ENCODE results near the gene DENND4B.
A peak's percentile ranks its signal among the peaks of the same experiment; 100 is the strongest.

The DENND4B gene

GRCh38 chr1:153957744-153958110 is 11.2 kb upstream of the DENND4B start:
- Histone ChIP-seq H3K4me1 (ENCODE audit: insufficient read depth, low read length) (peaks cover 48% of the 10 kb centered on the region), H3K27ac (ENCODE audit: low read depth, low read length) (peak overlapping the region; percentile 87)

GRCh38 chr1:153956997-153957715 is 10.6 kb upstream of the DENND4B start:
- Histone ChIP-seq H3K36me3 (ENCODE audit: insufficient read depth, low read length) (peaks cover 42% of the 10 kb centered on the region), H3K9ac (ENCODE audit: low read length) (peak overlapping the region; percentile 88), H3K4me1 (ENCODE audit: insufficient read depth, low read length) (peaks cover 44% of the 10 kb centered on the region), H3K27ac (ENCODE audit: low read depth, low read length) (peak overlapping the region; percentile 87), H3K4me3 (ENCODE audit: low read depth in 1 of 2, low read length in 2 of 2) (peak overlapping the region; percentile 88 to 96), H3K9me3 (ENCODE audit: low read length) (no peaks in the 10 kb centered on the region), H3K27me3 (ENCODE audit: control insufficient read depth in 1 of 2, insufficient read depth in 2 of 2, low read length in 2 of 2) (no peaks in the 10 kb centered on the region)

More at GRCh38 chr1:153957744-153958110, 11.2 kb upstream of the DENND4B start:
- Histone ChIP-seq H3K36me3 (ENCODE audit: insufficient read depth, low read length) (peaks cover 37% of the 10 kb centered on the region), H3K9me3 (ENCODE audit: low read length) (no peaks in the 10 kb centered on the region), H3K4me3 (ENCODE audit: low read depth in 1 of 2, low read length in 2 of 2) (peak overlapping the region; percentile 88 to 96), H3K9ac (ENCODE audit: low read length) (peak overlapping the region; percentile 88), H3K27me3 (ENCODE audit: control insufficient read depth in 1 of 2, insufficient read depth in 2 of 2, low read length in 2 of 2) (no peaks in the 10 kb centered on the region)

DNA sequence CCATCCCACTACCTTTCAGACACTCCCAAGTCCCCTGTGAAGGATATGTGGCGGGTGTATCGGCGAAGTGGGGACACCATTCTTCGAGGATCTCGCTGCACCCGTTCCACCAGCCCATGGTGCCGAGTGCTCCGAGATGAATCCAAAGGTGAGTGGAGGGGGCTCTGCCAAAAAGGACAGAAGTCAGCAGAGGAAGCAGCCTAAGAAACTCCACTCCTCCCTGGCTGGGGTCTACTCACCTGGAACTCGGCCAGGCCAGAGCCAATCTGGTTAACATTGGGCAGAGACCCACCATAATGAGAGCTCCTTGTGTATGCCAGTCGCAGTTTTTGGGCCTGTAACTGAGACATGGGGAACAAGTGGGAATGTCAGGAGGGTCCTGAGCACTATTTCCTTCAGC is 8.3 kb upstream of the DENND4B start:
- no peak overlapping the region for H3K4me3 ChIP-seq (ENCODE audit: low read depth in 1 of 2, low read length in 2 of 2)
- no peak overlapping the region for H3K9ac ChIP-seq (ENCODE audit: low read length)
- H3K4me1 ChIP-seq (ENCODE audit: insufficient read depth, low read length), result peaks cover 32% of the 10 kb centered on the region
- peaks cover 54% of the 10 kb centered on the region for H3K36me3 ChIP-seq (ENCODE audit: insufficient read depth, low read length)
- H3K27ac ChIP-seq (ENCODE audit: low read depth, low read length), result no peak overlapping the region
- H3K9me3 ChIP-seq (ENCODE audit: low read length), result no peaks in the 10 kb centered on the region
- H3K27me3 ChIP-seq (ENCODE audit: control insufficient read depth in 1 of 2, insufficient read depth in 2 of 2, low read length in 2 of 2), result no peaks in the 10 kb centered on the region

DNA sequence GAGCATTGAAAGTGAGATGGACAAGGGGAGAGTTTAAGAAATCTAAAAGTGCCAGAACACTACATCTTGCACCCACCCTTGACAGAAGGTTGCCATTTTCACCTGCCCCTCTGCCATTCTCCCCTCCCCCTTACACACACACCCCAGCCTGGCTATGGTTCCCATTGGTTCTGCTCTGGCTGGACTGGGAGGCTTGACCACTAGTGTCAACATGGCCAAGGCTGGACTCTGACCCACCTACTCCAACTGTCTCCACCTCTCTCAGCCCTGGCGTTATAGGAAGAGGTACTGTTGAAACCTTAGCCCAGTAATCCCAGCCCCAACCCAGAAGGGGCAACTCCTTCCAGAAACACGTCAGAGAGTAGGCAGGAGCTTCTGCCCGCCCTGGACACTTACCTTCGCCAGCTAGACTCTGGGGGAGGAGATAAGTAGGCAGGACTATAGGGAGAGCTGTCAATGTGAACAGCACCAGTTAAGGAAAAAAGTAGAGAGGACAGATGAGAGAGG is 7.4 kb upstream of the DENND4B start:
- Histone ChIP-seq H3K27me3 (ENCODE audit: control insufficient read depth in 1 of 2, insufficient read depth in 2 of 2, low read length in 2 of 2) (no peaks in the 10 kb centered on the region), H3K36me3 (ENCODE audit: insufficient read depth, low read length) (peaks cover 55% of the 10 kb centered on the region), H3K4me3 (ENCODE audit: low read depth in 1 of 2, low read length in 2 of 2) (no peak overlapping the region), H3K4me1 (ENCODE audit: insufficient read depth, low read length) (peaks cover 23% of the 10 kb centered on the region), H3K27ac (ENCODE audit: low read depth, low read length) (no peak overlapping the region), H3K9ac (ENCODE audit: low read length) (no peak overlapping the region), H3K9me3 (ENCODE audit: low read length) (no peaks in the 10 kb centered on the region)

GRCh38 chr1:153951801-153952200 is 5.3 kb upstream of the DENND4B start:
- no peaks in the 10 kb centered on the region for H3K27me3 ChIP-seq (ENCODE audit: control insufficient read depth in 1 of 2, insufficient read depth in 2 of 2, low read length in 2 of 2)
- H3K27ac ChIP-seq (ENCODE audit: low read depth, low read length), result no peak overlapping the region
- H3K9me3 ChIP-seq (ENCODE audit: low read length), result no peaks in the 10 kb centered on the region
- peaks cover 18% of the 10 kb centered on the region for H3K4me1 ChIP-seq (ENCODE audit: insufficient read depth, low read length)
- peaks cover 73% of the 10 kb centered on the region for H3K36me3 ChIP-seq (ENCODE audit: insufficient read depth, low read length)
- no peak overlapping the region for H3K4me3 ChIP-seq (ENCODE audit: low read depth in 1 of 2, low read length in 2 of 2)
- no peak overlapping the region for H3K9ac ChIP-seq (ENCODE audit: low read length)

DNA sequence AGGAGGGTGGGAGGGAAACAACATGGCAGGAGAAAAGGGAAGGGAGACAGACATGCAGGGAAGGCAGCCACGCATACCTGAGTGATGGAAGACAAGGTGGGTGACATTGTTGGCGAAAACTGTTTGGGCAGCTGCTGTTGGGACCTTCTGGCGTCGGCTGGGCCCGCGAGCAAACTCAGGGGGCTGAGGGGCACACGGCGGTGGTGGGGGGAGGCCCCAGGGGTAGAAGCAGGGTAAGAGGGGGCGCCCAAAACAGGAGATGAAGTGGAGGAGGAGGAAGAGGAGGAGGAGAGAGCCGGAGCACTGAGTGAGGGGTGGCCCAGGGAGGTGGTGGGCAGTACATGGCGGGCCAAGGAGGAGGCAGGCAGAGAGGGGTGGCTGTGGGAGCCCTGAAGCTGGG is 4.7 kb upstream of the DENND4B start:
- Histone ChIP-seq H3K4me1 (ENCODE audit: insufficient read depth, low read length) (peaks cover 14% of the 10 kb centered on the region), H3K4me3 (ENCODE audit: low read depth in 1 of 2, low read length in 2 of 2) (no peak overlapping the region), H3K9ac (ENCODE audit: low read length) (no peak overlapping the region), H3K27me3 (ENCODE audit: control insufficient read depth in 1 of 2, insufficient read depth in 2 of 2, low read length in 2 of 2) (no peaks in the 10 kb centered on the region), H3K9me3 (ENCODE audit: low read length) (no peaks in the 10 kb centered on the region), H3K27ac (ENCODE audit: low read depth, low read length) (no peak overlapping the region), H3K36me3 (ENCODE audit: insufficient read depth, low read length) (peaks cover 73% of the 10 kb centered on the region)

- Histone ChIP-seq H3K9ac (ENCODE audit: low read length) (peak overlapping the region; percentile 50), H3K27me3 (ENCODE audit: control insufficient read depth in 1 of 2, insufficient read depth in 2 of 2, low read length in 2 of 2) (no peaks in the 10 kb centered on the region), H3K4me1 (ENCODE audit: insufficient read depth, low read length) (peaks cover 22% of the 10 kb centered on the region), H3K4me3 (ENCODE audit: low read depth in 1 of 2, low read length in 2 of 2) (peak overlapping the region; percentile 57 to 58), H3K36me3 (ENCODE audit: insufficient read depth, low read length) (peaks cover 60% of the 10 kb centered on the region), H3K27ac (ENCODE audit: low read depth, low read length) (peak overlapping the region; percentile 69), H3K9me3 (ENCODE audit: low read length) (no peaks in the 10 kb centered on the region)
Measured at GRCh38 chr1:153945795-153946621, 510 bp downstream of the DENND4B start.

DNA sequence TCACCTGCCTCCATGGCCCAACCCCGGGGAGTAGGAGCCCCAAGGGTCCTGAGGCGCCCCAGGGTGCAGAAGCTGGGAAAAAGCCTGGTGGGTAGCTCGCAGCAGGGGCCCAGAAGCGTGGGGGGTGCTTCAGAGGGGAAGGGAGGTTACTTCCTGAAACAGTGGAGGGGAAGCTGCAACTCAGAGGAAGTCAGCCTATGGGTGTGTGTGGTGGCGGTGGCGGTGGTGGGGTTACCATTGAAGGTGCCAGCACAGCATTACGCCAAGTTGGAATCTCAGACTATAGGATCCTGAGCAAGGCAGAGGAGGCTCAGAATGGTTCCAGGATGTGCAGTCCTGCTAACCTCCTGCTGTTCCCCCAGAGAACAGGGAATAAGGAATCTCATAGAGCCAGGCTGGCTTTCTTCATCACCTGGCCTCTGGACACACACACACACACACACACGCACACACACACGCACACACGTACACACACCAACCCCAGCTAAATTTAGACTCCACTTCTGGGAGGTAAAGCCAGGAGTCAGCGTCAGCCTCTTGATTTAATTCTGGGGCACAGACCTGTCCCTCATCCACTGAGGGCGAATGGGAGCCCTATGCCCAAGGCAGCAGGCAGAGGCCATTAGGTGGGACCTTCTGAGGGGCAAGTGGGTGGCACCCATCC is 1.3 kb downstream of the DENND4B start:
- H3K9ac ChIP-seq (ENCODE audit: low read length), result peak overlapping the region; percentile 50
- peak overlapping the region; percentile 57 to 58 for H3K4me3 ChIP-seq (ENCODE audit: low read depth in 1 of 2, low read length in 2 of 2)
- peaks cover 60% of the 10 kb centered on the region for H3K36me3 ChIP-seq (ENCODE audit: insufficient read depth, low read length)
- no peaks in the 10 kb centered on the region for H3K9me3 ChIP-seq (ENCODE audit: low read length)
- H3K4me1 ChIP-seq (ENCODE audit: insufficient read depth, low read length), result peaks cover 22% of the 10 kb centered on the region
- H3K27ac ChIP-seq (ENCODE audit: low read depth, low read length), result peak overlapping the region; percentile 69
- no peaks in the 10 kb centered on the region for H3K27me3 ChIP-seq (ENCODE audit: control insufficient read depth in 1 of 2, insufficient read depth in 2 of 2, low read length in 2 of 2)

DNA sequence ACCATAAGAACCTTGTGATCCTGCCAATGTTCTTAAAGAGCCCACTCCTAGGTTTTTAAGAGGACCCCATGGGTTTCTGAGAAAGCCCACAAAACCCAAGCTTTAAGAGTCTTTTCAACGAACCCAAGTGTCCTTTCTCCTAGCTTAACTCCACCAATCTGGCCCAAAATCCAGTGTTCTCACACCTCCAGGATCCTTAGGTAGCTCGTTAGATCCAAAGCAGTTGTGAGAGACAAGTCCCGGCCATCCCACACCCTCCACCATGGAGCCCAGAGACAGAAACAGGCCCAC is 1.7 kb downstream of the DENND4B start:
- Histone ChIP-seq H3K36me3 (ENCODE audit: insufficient read depth, low read length) (peaks cover 60% of the 10 kb centered on the region), H3K4me1 (ENCODE audit: insufficient read depth, low read length) (peaks cover 22% of the 10 kb centered on the region), H3K4me3 (ENCODE audit: low read depth in 1 of 2, low read length in 2 of 2) (peak overlapping the region; percentile 57 to 58), H3K27me3 (ENCODE audit: control insufficient read depth in 1 of 2, insufficient read depth in 2 of 2, low read length in 2 of 2) (no peaks in the 10 kb centered on the region), H3K9ac (ENCODE audit: low read length) (peak overlapping the region; percentile 50), H3K27ac (ENCODE audit: low read depth, low read length) (peak overlapping the region; percentile 69), H3K9me3 (ENCODE audit: low read length) (no peaks in the 10 kb centered on the region)

DNA sequence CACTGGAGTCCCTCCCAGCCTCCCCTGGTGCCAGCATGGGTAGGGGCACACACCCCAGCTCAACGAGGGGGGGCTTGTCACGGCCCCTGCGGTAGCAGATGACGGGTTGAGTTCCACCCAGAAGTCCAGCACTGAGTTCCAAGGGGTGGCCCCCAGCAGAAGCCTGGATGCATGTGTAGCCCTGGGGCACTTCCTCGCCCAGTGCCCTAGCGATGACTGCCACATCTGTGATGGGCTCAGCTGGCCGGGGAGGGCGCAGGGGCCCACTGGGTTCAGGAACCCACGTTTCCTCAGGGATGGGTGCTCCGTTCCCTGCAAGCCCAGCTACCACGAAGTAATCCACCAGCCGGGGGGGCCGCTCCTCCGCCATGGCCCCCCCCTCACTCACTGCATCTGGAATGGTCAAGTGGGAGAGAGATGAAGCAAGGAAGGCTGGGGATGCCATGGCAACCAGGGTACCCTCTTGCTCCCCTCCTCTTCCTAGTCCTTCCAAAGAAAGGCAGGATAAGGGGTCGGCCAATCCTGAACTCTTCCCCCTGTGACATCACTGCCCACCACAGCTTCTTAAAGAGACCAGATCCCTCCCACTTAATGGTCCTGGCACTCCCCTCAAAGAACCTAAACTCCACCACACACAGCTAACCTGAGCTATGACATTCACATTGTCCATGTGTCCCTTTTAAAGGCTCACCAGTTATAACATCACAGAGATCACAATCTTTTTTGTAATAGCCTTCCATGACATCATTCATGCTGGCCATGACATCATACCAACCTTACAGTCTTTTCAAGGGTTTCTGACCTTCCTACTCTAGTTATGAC is 2.3 kb downstream of the DENND4B start:
- Histone ChIP-seq H3K27me3 (ENCODE audit: control insufficient read depth in 1 of 2, insufficient read depth in 2 of 2, low read length in 2 of 2) (no peaks in the 10 kb centered on the region), H3K36me3 (ENCODE audit: insufficient read depth, low read length) (peaks cover 62% of the 10 kb centered on the region), H3K9me3 (ENCODE audit: low read length) (no peaks in the 10 kb centered on the region), H3K4me1 (ENCODE audit: insufficient read depth, low read length) (peaks cover 22% of the 10 kb centered on the region), H3K27ac (ENCODE audit: low read depth, low read length) (peak overlapping the region; percentile 69), H3K9ac (ENCODE audit: low read length) (no peak overlapping the region), H3K4me3 (ENCODE audit: low read depth in 1 of 2, low read length in 2 of 2) (peak overlapping the region in 1 of 2 donors; percentile 58)
